HEK293 (cell line): Measurements from ENCODE around the gene UMAD1.

Experiments
- YY1 ChIP-seq: fragments of 450-650 bp; formaldehyde crosslinking; IDR thresholded peaks from 2 replicates; pipeline ENCODE4 v1.5.1; 2018; ENCODE audit warnings: missing biosample characterization, missing genetic modification characterization
- ZNF701 ChIP-seq: fragments of 450-650 bp; formaldehyde crosslinking; IDR thresholded peaks from 2 replicates; pipeline ENCODE4 v1.5.1; 2016; ENCODE audit warnings: missing biosample characterization, missing genetic modification characterization

GRCh38 chr7:7705318-7705717 lies 64.8 kb downstream of the UMAD1 start:
- TF ChIP-seq YY1 (tag by site-specific recombination) = no peak
- TF ChIP-seq ZNF701 = no peak
